Loucy (cell line): ENCODE measurements around the gene MRPL38.

Experiments
- H2AFZ ChIP-seq: fragments of 200-600 bp; sonication (generic); 2 replicates; pipeline ENCODE4 v1.6.0; 2016; ENCODE audit warnings: antibody characterized with exemption, mild to moderate bottlenecking, low read length, moderate library complexity
- H3F3A ChIP-seq: fragments of 200-600 bp; 2 replicates; pipeline ENCODE4 v1.6.0; 2016; ENCODE audit warnings: antibody characterized with exemption, low read depth, mild to moderate bottlenecking
- H3K27me3 ChIP-seq: fragments of 200-600 bp; sonication (generic); 2 replicates; pipeline ENCODE4 v1.6.1; 2014; ENCODE audit warnings: low read length, mild to moderate bottlenecking; ENCODE audit not compliant: insufficient read depth, poor library complexity, severe bottlenecking
- H3K36me3 ChIP-seq: fragments of 200-600 bp; sonication (generic); 2 replicates; pipeline ENCODE4 v1.6.1; 2016; ENCODE audit warnings: low read length; ENCODE audit not compliant: insufficient read depth
- H3K4me1 ChIP-seq: fragments of 200-600 bp; sonication (generic); 2 replicates; pipeline ENCODE4 v1.5.1; 2014; ENCODE audit warnings: low read length, mild to moderate bottlenecking; ENCODE audit not compliant: insufficient read depth, poor library complexity, severe bottlenecking
- H3K4me2 ChIP-seq: fragments of 200-600 bp; sonication (generic); 2 replicates; pipeline ENCODE4 v1.6.0; 2014; ENCODE audit warnings: antibody characterized with exemption, low read length, low read depth, mild to moderate bottlenecking; ENCODE audit not compliant: poor library complexity, severe bottlenecking
- H3K4me3 ChIP-seq: fragments of 200-600 bp; sonication (generic); 2 replicates; pipeline ENCODE4 v1.5.1; 2014; ENCODE audit warnings: low read length, mild to moderate bottlenecking, mixed read lengths; ENCODE audit not compliant: poor library complexity, severe bottlenecking
- H3K79me2 ChIP-seq: fragments of 200-600 bp; sonication (generic); 2 replicates; pipeline ENCODE4 v1.6.1; 2014; ENCODE audit warnings: low read length; ENCODE audit not compliant: insufficient read depth
- H3K9ac ChIP-seq: fragments of 200-600 bp; sonication (generic); 2 replicates; pipeline ENCODE4 v1.6.0; 2014; ENCODE audit warnings: mild to moderate bottlenecking, low read depth, low read length, moderate library complexity; ENCODE audit not compliant: poor library complexity, severe bottlenecking
- H3K9me2 ChIP-seq: fragments of 200-600 bp; sonication (generic); replicated peaks from 2 replicates; pipeline ENCODE4 v1.6.1; 2016; ENCODE audit warnings: low read depth, low read length, mixed read lengths
- H3K9me3 ChIP-seq: fragments of 200-600 bp; sonication (generic); 2 replicates; pipeline ENCODE4 v1.6.1; 2014; ENCODE audit warnings: mild to moderate bottlenecking, antibody characterized with exemption, low read length, low read depth; ENCODE audit not compliant: insufficient read depth
- H4K20me1 ChIP-seq: fragments of 200-600 bp; sonication (generic); 2 replicates; pipeline ENCODE4 v1.6.0; 2014; ENCODE audit warnings: antibody characterized with exemption, low read length, mild to moderate bottlenecking; ENCODE audit not compliant: insufficient read depth, poor library complexity, severe bottlenecking
- EZH2phosphoT487 ChIP-seq: fragments of 200-600 bp; IDR thresholded peaks from 2 replicates; pipeline ENCODE4 v1.6.1; 2018; ENCODE audit warnings: antibody characterized with exemption, mild to moderate bottlenecking, moderate library complexity, borderline replicate concordance
- TF ChIP-seq, protein P1 (sequence below): fragments of 200-600 bp; sonication (generic); conservative IDR thresholded peaks from 2 replicates; pipeline ENCODE4 v1.5.1; 2014; ENCODE audit warnings: mild to moderate bottlenecking, antibody characterized with exemption, low read length

MRPL38 gene

GRCh38 chr17:75896415-75897159, 8.1 kb downstream of the MRPL38 start, which contains the start of gene TRIM65:
TSS of gene TRIM65 (minus strand) at chr17:75896951. CDS start at chr17:75896937, 14 bp downstream.
- H3F3A ChIP-seq, result peaks cover 5% of the 10 kb centered on the region
- H3K79me2 ChIP-seq, result peaks cover 33% of the 10 kb centered on the region
- H3K4me2 ChIP-seq, result peak within 1 kb of the TSS; percentile 96
- no peak for TF ChIP-seq EZH2phosphoT487
- TF ChIP-seq, protein P1, sequence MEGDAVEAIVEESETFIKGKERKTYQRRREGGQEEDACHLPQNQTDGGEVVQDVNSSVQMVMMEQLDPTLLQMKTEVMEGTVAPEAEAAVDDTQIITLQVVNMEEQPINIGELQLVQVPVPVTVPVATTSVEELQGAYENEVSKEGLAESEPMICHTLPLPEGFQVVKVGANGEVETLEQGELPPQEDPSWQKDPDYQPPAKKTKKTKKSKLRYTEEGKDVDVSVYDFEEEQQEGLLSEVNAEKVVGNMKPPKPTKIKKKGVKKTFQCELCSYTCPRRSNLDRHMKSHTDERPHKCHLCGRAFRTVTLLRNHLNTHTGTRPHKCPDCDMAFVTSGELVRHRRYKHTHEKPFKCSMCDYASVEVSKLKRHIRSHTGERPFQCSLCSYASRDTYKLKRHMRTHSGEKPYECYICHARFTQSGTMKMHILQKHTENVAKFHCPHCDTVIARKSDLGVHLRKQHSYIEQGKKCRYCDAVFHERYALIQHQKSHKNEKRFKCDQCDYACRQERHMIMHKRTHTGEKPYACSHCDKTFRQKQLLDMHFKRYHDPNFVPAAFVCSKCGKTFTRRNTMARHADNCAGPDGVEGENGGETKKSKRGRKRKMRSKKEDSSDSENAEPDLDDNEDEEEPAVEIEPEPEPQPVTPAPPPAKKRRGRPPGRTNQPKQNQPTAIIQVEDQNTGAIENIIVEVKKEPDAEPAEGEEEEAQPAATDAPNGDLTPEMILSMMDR, result peak; percentile 21; the same call in 1 of the 2 replicates
- H3K9ac ChIP-seq, result peak within 1 kb of the TSS; percentile 80
- H3K4me1 ChIP-seq, result peaks cover 27% of the 10 kb centered on the region
- H3K4me3 ChIP-seq, result peak within 1 kb of the TSS; percentile 74
- H3K9me2 ChIP-seq, result no peaks in the 10 kb centered on the region
- no peaks in the 10 kb centered on the region for H4K20me1 ChIP-seq
- H3K36me3 ChIP-seq, result peaks cover 23% of the 10 kb centered on the region; the same call in 1 of the 2 replicates
- H3K27me3 ChIP-seq, result no peaks in the 10 kb centered on the region
- H2AFZ ChIP-seq, result peak within 1 kb of the TSS; percentile 89
- H3K9me3 ChIP-seq, result no peaks in the 10 kb centered on the region

DNA sequence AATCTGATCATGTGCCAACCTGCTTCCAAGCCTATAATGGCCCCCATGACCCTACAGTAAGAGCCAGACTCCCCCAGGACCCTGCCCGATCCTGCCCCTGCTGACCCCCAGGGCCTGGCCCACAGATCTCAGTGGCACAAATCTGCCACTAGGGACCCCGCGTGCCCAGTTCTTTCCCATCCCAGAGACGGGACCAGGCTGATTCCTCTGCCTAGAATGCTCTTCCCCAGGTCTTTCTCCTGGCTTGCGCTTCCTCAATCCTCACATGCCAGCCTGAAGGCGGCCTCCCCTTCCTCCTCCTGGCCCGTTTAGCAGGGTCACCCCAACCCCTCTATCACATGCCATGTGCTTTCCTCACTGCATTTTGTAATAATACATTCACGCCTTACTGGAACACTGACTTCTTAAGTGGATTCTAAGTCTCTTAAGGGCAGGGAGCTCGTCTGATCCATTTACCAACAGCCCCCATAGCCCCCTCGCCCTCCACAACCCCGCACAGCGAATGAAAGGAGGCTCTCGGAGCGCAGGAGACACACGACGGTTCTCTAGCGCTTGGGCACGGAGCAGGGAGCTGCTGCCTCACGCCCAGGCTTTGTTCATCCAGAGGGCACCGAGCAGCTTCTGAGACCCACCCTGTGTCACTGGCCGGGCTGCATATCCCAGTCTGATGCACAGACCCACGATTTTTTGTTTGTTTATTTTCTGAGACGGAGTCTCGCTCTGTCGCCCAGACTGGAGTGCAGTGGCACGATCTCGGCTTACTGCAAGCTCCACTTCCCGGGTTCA, 9.1 kb downstream of the MRPL38 start:
- Histone ChIP-seq H3K27me3 (no peaks in the 10 kb centered on the region), H3K4me2 (peak overlapping the region; percentile 96), H3F3A (peaks cover 5% of the 10 kb centered on the region), H3K4me3 (peak overlapping the region; percentile 74), H3K79me2 (peaks cover 31% of the 10 kb centered on the region), H3K9me3 (no peaks in the 10 kb centered on the region), H4K20me1 (no peaks in the 10 kb centered on the region), H3K4me1 (peaks cover 27% of the 10 kb centered on the region), H3K36me3 (peaks cover 20% of the 10 kb centered on the region; the same call in 1 of the 2 replicates), H2AFZ (no peak overlapping the region), H3K9me2 (no peaks in the 10 kb centered on the region), H3K9ac (peak overlapping the region; percentile 80)
- no peak for TF ChIP-seq EZH2phosphoT487
- TF ChIP-seq, protein P1, result peak; percentile 55

DNA sequence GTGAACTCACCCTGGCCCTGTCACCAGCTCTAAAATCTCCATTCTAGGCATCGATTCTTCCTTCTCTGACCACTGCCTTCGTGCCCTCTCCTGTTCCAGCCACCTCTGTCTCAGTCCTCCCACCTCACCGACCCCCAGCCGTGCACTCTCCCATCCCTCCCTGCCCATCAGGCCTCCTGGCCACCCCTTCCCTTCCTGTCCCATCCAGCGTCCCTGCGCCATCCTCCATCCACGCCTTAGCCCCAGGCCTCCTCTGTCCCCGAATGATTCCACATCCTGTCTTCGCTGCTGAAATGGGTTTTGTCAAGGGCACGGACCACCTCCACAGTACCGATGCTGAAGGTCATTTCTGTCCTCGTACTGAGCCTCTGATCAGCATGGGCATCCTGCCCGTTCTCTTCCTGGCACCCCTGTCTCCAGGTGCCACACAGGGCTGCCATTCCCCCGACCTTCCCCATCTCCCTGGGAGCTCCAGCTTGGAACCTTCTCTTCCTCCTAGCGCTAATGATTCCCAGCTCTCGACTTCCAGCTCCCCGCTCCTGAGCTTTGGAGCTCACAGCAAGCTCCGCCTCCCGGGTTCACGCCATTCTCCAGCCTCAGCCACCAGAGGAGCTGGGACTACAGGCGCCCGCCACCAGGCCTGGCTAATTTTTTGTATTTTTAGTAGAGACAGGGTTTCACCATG, 10.5 kb downstream of the MRPL38 start:
- peak overlapping the region; percentile 96 for H3K4me2 ChIP-seq

More for the DNA sequence above, 10.5 kb downstream of the MRPL38 start:
- Histone ChIP-seq H4K20me1 (no peaks in the 10 kb centered on the region), H3K4me3 (no peak overlapping the region), H2AFZ (no peak overlapping the region), H3K9ac (peak overlapping the region; percentile 80), H3K36me3 (peaks cover 8% of the 10 kb centered on the region; the same call in 1 of the 2 replicates), H3K27me3 (no peaks in the 10 kb centered on the region), H3F3A (peaks cover 5% of the 10 kb centered on the region), H3K9me3 (no peaks in the 10 kb centered on the region), H3K4me1 (peaks cover 27% of the 10 kb centered on the region), H3K79me2 (peaks cover 31% of the 10 kb centered on the region), H3K9me2 (no peaks in the 10 kb centered on the region)
- TF ChIP-seq, protein P1, result no peak
- no peak for TF ChIP-seq EZH2phosphoT487
